ENCODE data around the gene LGR5. TPM values are rescaled to one million over a fixed set of nuclear protein-coding genes. Genes with fewer than 3 reads are reported as not detected.

LGR5 gene
- total RNA-seq: 1.5 TPM

GRCh38 chr12:71439613-71440344 lies at the start of gene LGR5:
TSS of gene LGR5 (plus strand) at chr12:71439798. CDS start at chr12:71440081, 283 bp downstream.
- intact Hi-C loops (cut with DNase I): loop anchor here (5.0 kb wide), 1 partner anchor 38 kb away; no protein-coding TSS in a partner anchor
- Histone ChIP-seq H3K4me3 (peak within 1 kb of the TSS; percentile 59 to 87), H3K36me3 (no peaks in the 10 kb centered on the region), H3K27me3 (no peaks in the 10 kb centered on the region), H3K27ac (peak within 1 kb of the TSS in 1 of 2 donors; percentile 62), H3K9me3 (no peaks in the 10 kb centered on the region), H3K4me1 (no peaks in the 10 kb centered on the region)
- no peak for TF ChIP-seq CTCF (IDR thresholded peaks at IDR 0.05)
- DNase-seq (ENCODE audit: low spot score in 2 of 2): peak in 1 of 2 donors; percentile 70

- no peaks in the 10 kb centered on the region for H3K36me3 ChIP-seq
- intact Hi-C loops (cut with DNase I): loop anchor here (1.0 kb wide), 1 partner anchor 175 kb away; no protein-coding TSS in a partner anchor
- H3K27ac ChIP-seq: no peak overlapping the region
- H3K27me3 ChIP-seq: no peaks in the 10 kb centered on the region
- H3K9me3 ChIP-seq: no peaks in the 10 kb centered on the region
- peaks cover 0 to 4% of the 10 kb centered on the region in 2 donors for H3K4me1 ChIP-seq
- no peak for DNase-seq (ENCODE audit: low spot score in 2 of 2)
- no peak overlapping the region for H3K4me3 ChIP-seq
- peak; percentile 37 to 74 (median 71) for TF ChIP-seq CTCF (IDR thresholded peaks at IDR 0.05)
These were observed 47.0 kb upstream of the LGR5 start for GRCh38 chr12:71392521-71393145.

GRCh38 chr12:71393625-71394024 lies 46.0 kb upstream of the LGR5 start:
- TF ChIP-seq CTCF (IDR thresholded peaks at IDR 0.05): no peak
- intact Hi-C loops (cut with DNase I): no loop called here
- Histone ChIP-seq H3K4me3 (no peak overlapping the region), H3K36me3 (no peaks in the 10 kb centered on the region), H3K27ac (no peak overlapping the region), H3K9me3 (no peaks in the 10 kb centered on the region), H3K27me3 (no peaks in the 10 kb centered on the region), H3K4me1 (peaks cover 0 to 5% of the 10 kb centered on the region in 2 donors)
- DNase-seq (ENCODE audit: low spot score in 2 of 2): no peak

GRCh38 chr12:71397433-71397954 lies 42.1 kb upstream of the LGR5 start:
- no peak for DNase-seq (ENCODE audit: low spot score in 2 of 2)
- no peak overlapping the region for H3K4me3 ChIP-seq
- no peak for TF ChIP-seq CTCF (IDR thresholded peaks at IDR 0.05)
- no peaks in the 10 kb centered on the region for H3K9me3 ChIP-seq
- H3K36me3 ChIP-seq: no peaks in the 10 kb centered on the region
- H3K27me3 ChIP-seq: no peaks in the 10 kb centered on the region
- H3K4me1 ChIP-seq: peaks cover 0 to 5% of the 10 kb centered on the region in 2 donors
- no peak overlapping the region for H3K27ac ChIP-seq
- intact Hi-C loops (cut with DNase I): no loop called here

GRCh38 chr12:71399197-71399596 lies 40.4 kb upstream of the LGR5 start:
- Histone ChIP-seq H3K36me3 (no peaks in the 10 kb centered on the region), H3K27me3 (no peaks in the 10 kb centered on the region), H3K4me1 (peaks cover 0 to 5% of the 10 kb centered on the region in 2 donors), H3K27ac (no peak overlapping the region), H3K4me3 (no peak overlapping the region), H3K9me3 (no peaks in the 10 kb centered on the region)
- no peak for DNase-seq (ENCODE audit: low spot score in 2 of 2)
- TF ChIP-seq CTCF (IDR thresholded peaks at IDR 0.05): no peak
- intact Hi-C loops (cut with DNase I): no loop called here

All from ascending aorta (tissue), 2 donors.